ENCODE data around the gene DNM1.
"Not testable (repeated sequence)": the region's sequence is repeated elsewhere in the genome, so short reads cannot be mapped to it uniquely, and the experiment has no call there.

Gene DNM1

GRCh38 chr9:128178806-128179431, 24.3 kb upstream of the DNM1 start:
- no peak for DNase-seq

GRCh38 chr9:128180001-128180400, 23.2 kb upstream of the DNM1 start:
- DNase-seq, result no peak

DNA sequence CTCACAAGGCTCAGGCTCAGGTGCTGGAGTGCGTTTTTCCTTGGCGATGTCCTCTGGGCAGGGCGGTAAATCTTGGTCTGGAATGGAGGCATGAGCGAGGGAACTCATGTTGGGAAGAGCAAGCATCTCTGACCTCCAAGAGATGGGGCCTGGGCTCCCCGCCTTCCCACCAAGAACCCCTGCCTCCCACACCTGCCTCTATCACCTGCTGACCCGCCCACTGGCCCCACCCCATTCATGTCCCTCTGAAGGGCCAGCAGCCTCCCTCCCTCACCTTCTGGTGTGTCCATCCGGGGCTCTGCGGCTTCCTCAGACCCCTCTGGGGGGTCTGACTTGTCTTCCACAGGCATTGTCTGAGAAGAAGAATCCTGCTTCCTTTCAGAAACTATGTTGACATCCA, 22.7 kb upstream of the DNM1 start:
- no peak for DNase-seq

DNA sequence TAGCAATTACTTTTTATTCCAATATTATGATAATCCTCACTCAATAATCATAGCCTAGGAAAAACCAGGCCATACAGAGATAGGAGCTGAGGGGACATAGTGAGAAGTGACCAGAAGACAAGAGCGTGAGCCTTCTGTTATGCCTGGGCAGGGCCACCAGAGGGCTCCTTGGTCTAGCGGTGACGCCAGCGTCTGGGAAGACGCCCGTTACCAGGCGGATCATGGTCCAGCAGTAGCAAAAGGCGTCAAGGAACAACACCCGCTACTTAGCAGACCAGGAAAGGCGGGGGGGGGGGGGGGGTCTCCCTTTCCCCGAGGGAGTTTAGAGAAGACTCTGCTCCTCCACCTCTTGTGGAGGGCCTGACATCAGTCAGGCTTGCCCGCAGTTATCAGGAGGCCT, 21.7 kb upstream of the DNM1 start:
- DNase-seq, result not testable (repeated sequence)

DNA sequence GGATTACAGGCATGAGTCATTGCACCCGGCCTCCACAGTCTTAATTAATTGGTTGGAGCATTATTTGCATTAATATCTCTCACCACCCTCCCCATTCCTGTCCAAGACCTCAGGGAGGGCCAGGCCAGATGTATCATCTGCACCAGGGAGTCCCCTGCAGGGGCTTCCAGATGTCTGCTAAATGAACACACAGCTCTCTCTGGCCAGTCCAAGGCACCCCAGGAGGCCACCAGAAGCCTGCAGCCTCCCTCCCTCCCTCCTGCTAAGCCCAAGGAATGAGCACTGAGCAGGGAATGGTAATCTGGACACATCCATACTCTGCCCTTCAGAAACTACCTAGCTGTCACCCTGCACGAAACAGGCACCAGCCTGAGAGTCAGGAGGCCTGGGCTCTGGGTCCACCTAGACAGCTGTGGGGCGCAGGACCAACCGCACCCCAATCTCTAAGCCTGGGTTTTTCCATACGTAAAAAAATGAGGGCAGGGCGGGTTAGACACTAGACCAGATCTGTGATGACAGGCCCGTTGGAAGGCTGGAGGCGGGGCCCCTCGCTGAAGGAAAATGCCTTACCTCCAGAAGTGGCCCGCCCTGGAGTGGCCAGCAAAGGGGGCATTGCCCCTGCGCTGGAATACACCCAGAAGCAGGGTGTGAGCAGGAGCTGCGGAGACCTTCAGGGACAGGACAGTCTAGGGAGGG, 20.1 kb upstream of the DNM1 start:
- no peak for DNase-seq

GRCh38 chr9:128185979-128186965, 16.9 kb upstream of the DNM1 start:
- no peak for DNase-seq

DNA sequence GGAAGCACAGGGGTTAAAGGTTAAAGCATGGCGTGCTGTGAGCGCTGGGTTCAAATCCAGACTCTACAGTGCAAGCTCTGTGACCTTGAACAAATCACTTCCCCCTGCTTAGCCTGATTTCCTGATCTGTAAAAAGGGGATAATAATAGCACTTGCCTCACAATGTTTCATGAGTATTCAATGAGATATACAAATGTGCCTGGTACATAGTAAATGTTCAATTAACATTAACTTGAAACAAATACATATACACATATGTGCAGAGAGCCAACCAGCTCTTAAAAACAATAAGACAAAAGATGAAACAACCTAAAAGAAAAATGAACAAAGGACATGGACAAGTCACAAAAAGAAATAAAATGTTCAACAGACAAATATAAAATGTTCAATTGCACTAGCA, 15.8 kb upstream of the DNM1 start:
- no peak for DNase-seq

- DNase-seq, result no peak
Measured at GRCh38 chr9:128188209-128188608, 15.0 kb upstream of the DNM1 start.

DNA sequence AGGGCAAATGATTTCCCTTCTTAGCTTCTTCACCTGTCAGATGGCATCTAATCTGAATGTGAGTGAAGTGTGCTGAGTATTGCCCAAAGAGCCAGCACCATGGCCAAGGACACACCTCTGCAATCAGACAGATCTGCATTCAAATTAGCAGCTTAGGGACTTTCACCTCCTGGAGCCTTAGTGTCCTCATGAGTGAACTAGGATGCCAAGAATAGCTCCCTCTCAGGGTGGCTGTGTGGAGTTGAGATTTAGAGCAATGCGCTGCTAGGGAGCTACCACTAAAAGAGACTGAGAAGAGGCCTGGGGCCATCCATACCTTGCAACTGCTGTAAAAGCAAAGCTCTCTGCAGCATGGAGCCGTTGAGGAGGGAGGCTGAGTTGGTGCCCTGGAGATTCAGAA, 13.2 kb upstream of the DNM1 start:
- no peak for DNase-seq

GRCh38 chr9:128190516-128191405, 12.4 kb upstream of the DNM1 start:
- DNase-seq, result no peak

DNA sequence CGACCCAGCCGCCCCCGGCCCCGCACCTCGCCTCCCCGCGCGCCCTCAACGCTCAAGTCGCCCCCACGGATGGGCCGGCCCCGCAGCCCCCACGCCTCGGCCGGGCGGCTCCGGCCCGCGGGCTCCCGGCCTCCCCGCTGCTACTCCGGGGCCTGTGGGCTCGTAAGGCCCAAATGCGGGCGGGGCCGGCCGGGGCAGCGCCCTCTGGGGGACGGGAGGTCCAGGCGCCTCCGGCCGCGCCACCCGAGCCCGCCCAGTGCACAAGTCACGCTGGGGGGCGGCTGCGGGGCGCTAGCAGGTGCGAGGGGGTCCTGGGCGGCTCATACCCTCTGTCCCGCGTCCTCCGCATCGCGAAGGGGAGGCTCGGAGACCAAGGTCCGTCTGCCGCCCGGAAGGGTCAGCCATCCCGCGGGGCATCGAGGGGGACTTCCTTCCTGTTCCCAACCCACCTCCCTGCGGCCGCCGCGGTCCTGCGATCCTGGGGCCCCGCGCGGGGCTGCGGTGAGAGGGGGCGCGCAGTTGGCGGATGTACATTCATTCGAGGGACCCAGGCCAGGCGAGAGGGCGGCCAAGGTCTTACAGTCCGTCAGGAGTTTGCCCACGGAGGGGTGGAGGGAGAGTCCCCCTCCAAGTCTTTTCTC, 11.7 kb upstream of the DNM1 start, which contains the start of gene CIZ1:
CIZ1 (minus strand) TSS at position 167 of the 641 bp plus-strand sequence. CDS start 715 bp downstream, outside the sequence.
- DNase-seq, result no peak

DNA sequence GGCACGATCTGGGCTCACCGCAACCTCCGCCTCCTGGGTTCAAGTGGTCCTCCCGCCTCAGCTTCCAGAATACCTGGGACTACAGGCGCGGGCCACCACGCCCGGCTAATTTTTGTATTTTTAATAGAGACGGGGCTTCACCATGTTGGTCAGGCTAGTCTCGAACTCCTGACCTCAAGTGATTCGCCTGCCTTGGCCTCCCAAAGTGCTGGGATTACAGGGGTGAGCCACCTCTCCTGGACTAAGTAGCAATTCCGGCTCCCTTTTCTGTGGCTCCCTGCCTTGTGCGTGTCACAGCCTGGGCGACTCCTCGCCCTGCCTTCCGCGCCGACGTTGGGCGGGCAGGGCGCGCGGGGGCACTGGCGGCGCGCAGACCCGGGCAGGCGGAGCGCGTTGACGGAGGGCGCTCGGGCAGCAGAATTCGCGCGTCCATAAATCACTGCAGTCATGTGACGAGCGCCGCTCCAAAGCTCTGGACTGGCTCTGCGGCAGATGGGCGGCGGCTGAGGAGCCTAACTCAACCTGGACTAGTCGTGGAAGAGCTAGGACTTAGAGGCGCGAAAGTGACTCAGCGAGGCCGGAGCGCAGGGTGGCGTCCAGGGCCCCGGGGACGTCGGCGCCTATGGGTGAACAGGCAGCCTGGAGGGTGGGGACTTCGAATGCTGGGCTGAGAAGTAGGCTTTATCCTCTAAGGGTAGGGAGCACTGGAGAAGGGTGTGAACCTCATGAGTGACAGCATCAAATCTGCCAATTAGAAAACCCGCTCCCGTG, 10.4 kb upstream of the DNM1 start:
- DNase-seq, result no peak

- no peak for DNase-seq
Measured at GRCh38 chr9:128193469-128194096, 9.6 kb upstream of the DNM1 start.

GRCh38 chr9:128201441-128202369, 1.5 kb upstream of the DNM1 start:
- no peak for DNase-seq

DNA sequence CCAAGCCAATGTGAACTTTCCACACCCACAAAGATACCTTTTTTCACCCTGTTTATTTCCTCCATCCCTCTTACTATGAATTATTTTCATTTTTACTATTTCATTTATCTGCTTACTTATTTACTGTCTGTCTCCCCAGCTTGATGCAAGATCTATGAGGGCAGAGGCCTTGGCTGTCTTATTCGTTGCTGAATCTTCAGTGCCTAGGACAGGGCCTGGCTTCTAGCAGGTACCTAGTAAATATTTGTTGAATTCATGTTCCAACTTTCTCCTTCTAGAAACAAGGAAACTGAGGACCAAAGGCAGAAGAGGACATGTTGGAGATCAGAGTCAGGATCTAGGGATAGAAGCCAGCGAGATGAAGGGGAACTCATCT, 543 bp upstream of the DNM1 start:
- no peak for DNase-seq

- DNase-seq, result no peak
Measured at GRCh38 chr9:128203707-128204551, 750 bp downstream of the DNM1 start.

- DNase-seq, result no peak
Measured at GRCh38 chr9:128204858-128205257, 1.7 kb downstream of the DNM1 start.

DNA sequence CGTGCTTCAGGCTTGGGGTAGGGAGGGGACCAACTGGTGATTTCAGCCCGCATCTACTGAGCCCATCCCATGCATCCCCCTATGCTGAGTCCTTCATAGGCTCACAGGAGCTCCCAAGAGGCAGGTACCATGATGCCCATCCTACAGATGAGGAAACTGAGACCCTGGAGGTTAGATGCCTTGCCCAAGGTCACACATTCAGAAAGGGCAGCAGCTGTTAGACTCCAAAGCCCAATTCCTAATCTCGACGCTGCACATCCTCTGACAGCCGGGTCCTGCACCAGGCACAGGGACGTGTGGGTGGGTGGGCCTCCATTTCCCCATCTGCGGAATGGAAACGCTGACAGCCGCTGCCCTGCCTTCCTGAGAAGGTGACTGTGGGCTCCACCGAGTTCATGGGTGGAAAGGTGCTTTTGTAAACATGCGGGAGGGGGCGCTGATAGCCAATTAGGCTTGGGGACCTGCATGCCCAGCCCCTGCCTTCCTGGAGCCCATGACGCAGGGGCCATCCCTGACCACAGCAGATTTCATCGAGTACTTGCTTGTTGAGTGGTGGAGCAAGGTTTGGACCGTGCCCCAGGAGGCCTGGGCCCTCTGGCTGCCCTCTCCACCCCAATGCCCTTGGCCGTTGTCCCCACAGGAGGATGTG, 2.2 kb downstream of the DNM1 start:
- no peak for DNase-seq
